Natural killer cell (primary cell): ENCODE results near the gene RFX8. TPM values are rescaled to one million over a fixed set of nuclear protein-coding genes. Genes with fewer than 3 reads are reported as not detected.

Experiments used
- ATAC-seq, 3 donors: fragments of 150-1000 bp in 2 of 3; fragments of 200-7000 bp in 1 of 3; cut with Tn5 transposase; 1 replicate in 1 of 3; 2 replicates in 2 of 3; pipeline ENCODE4 v1.10.0; 2021; ENCODE audit warnings: mild to moderate bottlenecking in 2 of 3, moderate library complexity in 2 of 3
- DNase-seq, 2 donors: peaks; one replicate each; pipeline versions ENCODE4 v3.0.0 to v3.0.0-alpha.2; 2013 to 2021; ENCODE audit warnings: mixed read lengths in 1 of 2
- H3K27ac ChIP-seq: one replicate; pipeline ENCODE4 v1.5.1; 2013; ENCODE audit warnings: mild to moderate bottlenecking, low read length
- H3K27me3 ChIP-seq: one replicate; pipeline ENCODE4 v1.6.1; 2013; ENCODE audit warnings: low read length; ENCODE audit not compliant: control insufficient read depth, insufficient read depth
- H3K36me3 ChIP-seq: one replicate; pipeline ENCODE4 v1.6.1; 2013; ENCODE audit warnings: low read length; ENCODE audit not compliant: control insufficient read depth, insufficient read depth
- H3K4me1 ChIP-seq: one replicate; pipeline ENCODE4 v1.6.1; 2013; ENCODE audit warnings: low read length; ENCODE audit not compliant: control insufficient read depth, insufficient read depth
- H3K4me3 ChIP-seq: one replicate; pipeline ENCODE4 v1.5.1; 2013; ENCODE audit warnings: low read length
- H3K9me3 ChIP-seq: one replicate; pipeline ENCODE4 v1.6.1; 2013; ENCODE audit warnings: low read length; ENCODE audit not compliant: control insufficient read depth, insufficient read depth
- H3K27ac Mint-ChIP-seq, 2 donors: one replicate each; pipeline ENCODE4 v1.8.0; 2022; ENCODE audit warnings: mild to moderate bottlenecking in 2 of 2, mixed read lengths in 2 of 2, moderate library complexity in 1 of 2
- H3K27me3 Mint-ChIP-seq, 2 donors: one replicate each; pipeline ENCODE4 v1.8.0; 2022; ENCODE audit warnings: low read depth in 2 of 2, mixed read lengths in 2 of 2
- H3K36me3 Mint-ChIP-seq: one replicate; pipeline ENCODE4 v1.8.0; 2022; ENCODE audit warnings: mixed read lengths
- H3K4me1 Mint-ChIP-seq, 2 donors: one replicate each; pipeline ENCODE4 v1.8.0; 2022; ENCODE audit warnings: mixed read lengths in 2 of 2
- H3K4me3 Mint-ChIP-seq: one replicate; pipeline ENCODE4 v1.8.0; 2022; ENCODE audit warnings: mild to moderate bottlenecking, moderate library complexity, mixed read lengths
- H3K9me3 Mint-ChIP-seq, 2 donors: one replicate each; pipeline ENCODE4 v1.8.0; 2022; ENCODE audit warnings: mixed read lengths in 2 of 2
- CTCF ChIP-seq: fragments of 200-600 bp; IDR thresholded peaks from one replicate; pipeline ENCODE4 v1.8.0; 2022; ENCODE audit warnings: antibody characterized with exemption
- WGBS: methylation state at CpG from one replicate; pipeline ENCODE4 v1.1.7; 2013; ENCODE audit warnings: missing lambda C conversion rate; ENCODE audit not compliant: insufficient coverage; 5-methylcytosine and 5-hydroxymethylcytosine counted together
- intact Hi-C: fragments of 100-400 bp; cut with micrococcal nuclease; formaldehyde crosslinking; loops from one replicate; pipeline ENCODE4 v1.14.2; 2022
- total RNA-seq, 4 donors: library from RNA; stranded (reverse); fragments of 120-200 nt in 1 of 4; gene quantifications; one replicate each; pipeline versions ENCODE4 v1.2.3 to v1.2.4, GENCODE V29; 2013 to 2022

Gene RFX8
- total RNA-seq, 3 donors from 2014 or later (not counting 1 experiment from before 2014, with no cell fraction given) = 0.68 TPM; not detected in 2

- no peaks in the 10 kb centered on the region for H3K27me3 ChIP-seq
- no peaks in the 10 kb centered on the region for H3K4me1 Mint-ChIP-seq
Observed at GRCh38 chr2:101403745-101404144, 71.2 kb downstream of the RFX8 start.

DNA sequence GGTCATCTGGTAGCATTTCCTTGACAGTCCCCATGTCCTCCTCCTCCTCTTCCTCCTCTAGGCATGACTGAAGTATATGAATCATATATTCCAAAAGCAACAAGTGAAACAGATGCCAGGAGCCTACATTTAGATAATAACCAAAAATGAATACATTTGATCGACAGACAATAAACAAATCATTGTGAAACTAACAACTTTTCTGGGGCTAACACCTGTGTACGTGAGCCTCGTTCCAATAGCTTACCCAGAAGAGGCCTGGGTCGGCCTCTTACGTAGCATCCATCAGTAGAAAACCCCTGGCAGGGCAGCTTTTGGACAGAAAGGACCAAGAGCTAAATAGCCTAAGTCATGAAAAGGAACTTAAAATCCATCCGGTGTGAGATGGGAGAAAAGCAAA is 72.3 kb downstream of the RFX8 start:
- intact Hi-C loops = no loop called here
- Mint-ChIP-seq H3K4me1 (no peaks in the 10 kb centered on the region), H3K27me3 (peaks cover 16 to 33% of the 10 kb centered on the region in 2 donors), H3K9me3 (no peaks in the 10 kb centered on the region), H3K36me3 (no peaks in the 10 kb centered on the region), H3K27ac (no peak overlapping the region), H3K4me3 (no peak overlapping the region)
- no peaks in the 10 kb centered on the region for H3K36me3 ChIP-seq
- H3K4me1 ChIP-seq = peaks cover 8% of the 10 kb centered on the region
- TF ChIP-seq CTCF = no peak
- H3K27me3 ChIP-seq = no peaks in the 10 kb centered on the region
- 53% methylated on average over 6 of the region's 6 CpGs for WGBS
- no peak for ATAC-seq
- no peak for DNase-seq
- H3K27ac ChIP-seq = no peak overlapping the region
- no peaks in the 10 kb centered on the region for H3K9me3 ChIP-seq
- H3K4me3 ChIP-seq = no peak overlapping the region

More at GRCh38 chr2:101403745-101404144, 71.2 kb downstream of the RFX8 start:
- Mint-ChIP-seq H3K27ac (no peak overlapping the region), H3K36me3 (no peaks in the 10 kb centered on the region), H3K9me3 (no peaks in the 10 kb centered on the region), H3K27me3 (peaks cover 16 to 33% of the 10 kb centered on the region in 2 donors), H3K4me3 (no peak overlapping the region)
- DNase-seq (no peak), ATAC-seq (no peak)
- TF ChIP-seq CTCF = no peak
- no peaks in the 10 kb centered on the region for H3K9me3 ChIP-seq
- no peak overlapping the region for H3K27ac ChIP-seq
- peaks cover 8% of the 10 kb centered on the region for H3K4me1 ChIP-seq
- whole genome bisulfite sequencing = no CpG with 5 or more reads among the region's 1 CpG
- H3K36me3 ChIP-seq = no peaks in the 10 kb centered on the region
- H3K4me3 ChIP-seq = no peak overlapping the region
- intact Hi-C loops = no loop called here

DNA sequence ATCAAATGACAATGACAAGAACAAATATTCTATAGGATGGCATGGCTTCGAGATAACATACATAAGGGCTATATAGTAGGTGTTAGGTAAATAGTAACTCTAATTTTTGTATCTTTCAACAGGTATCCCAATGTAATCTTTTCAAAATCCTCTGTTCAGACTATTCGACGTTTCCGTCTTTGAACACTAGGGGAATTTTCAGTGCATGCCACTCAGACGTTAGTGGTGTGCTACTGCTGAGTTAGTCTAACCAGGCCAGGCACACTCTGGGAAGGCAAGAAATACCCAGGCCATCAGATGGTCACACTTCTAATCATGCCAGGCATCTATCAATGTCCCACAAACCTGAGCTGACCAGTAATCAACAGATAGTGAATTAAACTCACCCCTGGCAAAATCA is 73.0 kb downstream of the RFX8 start:
- Mint-ChIP-seq H3K27ac (no peak overlapping the region), H3K4me3 (no peak overlapping the region), H3K9me3 (no peaks in the 10 kb centered on the region), H3K27me3 (peaks cover 16 to 33% of the 10 kb centered on the region in 2 donors), H3K36me3 (no peaks in the 10 kb centered on the region), H3K4me1 (no peaks in the 10 kb centered on the region)
- no peak overlapping the region for H3K4me3 ChIP-seq
- 70% methylated on average over 4 of the region's 5 CpGs for WGBS
- no peaks in the 10 kb centered on the region for H3K9me3 ChIP-seq
- intact Hi-C loops = no loop called here
- H3K4me1 ChIP-seq = peaks cover 8% of the 10 kb centered on the region
- no peaks in the 10 kb centered on the region for H3K36me3 ChIP-seq
- no peak for TF ChIP-seq CTCF
- DNase-seq (no peak), ATAC-seq (no peak)
- no peak overlapping the region for H3K27ac ChIP-seq
- no peaks in the 10 kb centered on the region for H3K27me3 ChIP-seq

- H3K27ac Mint-ChIP-seq = no peak overlapping the region
- no peaks in the 10 kb centered on the region for H3K9me3 Mint-ChIP-seq
- no peaks in the 10 kb centered on the region for H3K9me3 ChIP-seq
- H3K36me3 ChIP-seq = no peaks in the 10 kb centered on the region
- no peak for TF ChIP-seq CTCF
- H3K4me1 ChIP-seq = peaks cover 8% of the 10 kb centered on the region
- ATAC-seq = no peak
- 44% methylated on average over 8 of the region's 8 CpGs for WGBS
- H3K4me1 Mint-ChIP-seq = no peaks in the 10 kb centered on the region
- H3K36me3 Mint-ChIP-seq = no peaks in the 10 kb centered on the region
- H3K27me3 Mint-ChIP-seq = peaks cover 16 to 33% of the 10 kb centered on the region in 2 donors
- H3K27me3 ChIP-seq = no peaks in the 10 kb centered on the region
- DNase-seq = no peak
- H3K4me3 ChIP-seq = no peak overlapping the region
- intact Hi-C loops = no loop called here
- H3K27ac ChIP-seq = no peak overlapping the region
- no peak overlapping the region for H3K4me3 Mint-ChIP-seq
Observed at GRCh38 chr2:101401326-101401665, 73.6 kb downstream of the RFX8 start.
